Activated CD8-positive, alpha-beta memory T cell treated with anti-CD3 and anti-CD28 coated beads, Interleukin-2, amount 50 U/mL, for 24 hours (primary cell): ENCODE measurements around the gene ADGRL1.
A peak's percentile ranks its signal among the peaks of the same experiment; 100 is the strongest.
"Not testable (repeated sequence)": the region's sequence is repeated elsewhere in the genome, so short reads cannot be mapped to it uniquely, and the experiment has no call there.

ENCODE experiments used
- DNase-seq: peaks from one replicate; pipeline ENCODE4 v3.0.0-alpha.2; 2020; ENCODE audit errors: extremely low read depth

ADGRL1 gene

GRCh38 chr19:14218620-14219330, 12.8 kb upstream of the ADGRL1 start:
- no peak for DNase-seq

GRCh38 chr19:14217886-14218285, 11.9 kb upstream of the ADGRL1 start:
- DNase-seq, result not testable (repeated sequence)

GRCh38 chr19:14214580-14214979, 8.6 kb upstream of the ADGRL1 start:
- DNase-seq, result no peak

GRCh38 chr19:14210182-14210581, 4.2 kb upstream of the ADGRL1 start:
- not testable (repeated sequence) for DNase-seq

- not testable (repeated sequence) for DNase-seq
Measured at GRCh38 chr19:14209401-14209800, 3.4 kb upstream of the ADGRL1 start.

- DNase-seq, result not testable (repeated sequence)
Measured at GRCh38 chr19:14208496-14208895, 2.5 kb upstream of the ADGRL1 start.

GRCh38 chr19:14207796-14208195, 1.8 kb upstream of the ADGRL1 start:
- not testable (repeated sequence) for DNase-seq

GRCh38 chr19:14206737-14207726, 1.1 kb upstream of the ADGRL1 start:
- DNase-seq, result peak; percentile 65

- not testable (repeated sequence) for DNase-seq
Measured at GRCh38 chr19:14206308-14206707, 339 bp upstream of the ADGRL1 start.

GRCh38 chr19:14204676-14205451, 1.1 kb downstream of the ADGRL1 start:
- not testable (repeated sequence) for DNase-seq

GRCh38 chr19:14204219-14204618, 1.8 kb downstream of the ADGRL1 start:
- not testable (repeated sequence) for DNase-seq

- not testable (repeated sequence) for DNase-seq
Measured at GRCh38 chr19:14203788-14204187, 2.2 kb downstream of the ADGRL1 start.

- no peak for DNase-seq
Measured at GRCh38 chr19:14203177-14203576, 2.8 kb downstream of the ADGRL1 start.

GRCh38 chr19:14201481-14201880, 4.5 kb downstream of the ADGRL1 start:
- not testable (repeated sequence) for DNase-seq

GRCh38 chr19:14200147-14200841, 5.7 kb downstream of the ADGRL1 start:
- not testable (repeated sequence) for DNase-seq

GRCh38 chr19:14198384-14199376, 7.3 kb downstream of the ADGRL1 start:
- DNase-seq, result no peak

GRCh38 chr19:14197882-14198281, 8.1 kb downstream of the ADGRL1 start:
- DNase-seq, result no peak

- DNase-seq, result not testable (repeated sequence)
Measured at GRCh38 chr19:14197288-14197687, 8.7 kb downstream of the ADGRL1 start.

- DNase-seq, result peak; percentile 24
Measured at GRCh38 chr19:14196105-14196504, 9.9 kb downstream of the ADGRL1 start.

- DNase-seq, result not testable (repeated sequence)
Measured at GRCh38 chr19:14195216-14195615, 10.8 kb downstream of the ADGRL1 start.
